T-helper 2 cell treated with Interferon-gamma antibody and Interleukin-4, amounts not matched to agents 5 μg/mL and 100 μg/mL, for 36 hours (primary cell): ENCODE results near the gene LBP.
"Not testable (repeated sequence)": the region's sequence is repeated elsewhere in the genome, so short reads cannot be mapped to it uniquely, and the experiment has no call there.

Experiments
- DNase-seq: peaks from one replicate; pipeline ENCODE4 v3.0.0; 2021; ENCODE audit warnings: low spot score
- H3K27ac Mint-ChIP-seq: one replicate; pipeline ENCODE4 v1.8.0; 2021; ENCODE audit warnings: mild to moderate bottlenecking, mixed read lengths
- H3K27me3 Mint-ChIP-seq: one replicate; pipeline ENCODE4 v1.8.0; 2021; ENCODE audit warnings: low read depth, mixed read lengths
- H3K36me3 Mint-ChIP-seq: one replicate; pipeline ENCODE4 v1.8.0; 2021; ENCODE audit warnings: low read depth, mixed read lengths
- H3K4me1 Mint-ChIP-seq: one replicate; pipeline ENCODE4 v1.8.0; 2021; ENCODE audit warnings: low read depth, mixed read lengths
- H3K4me3 Mint-ChIP-seq: one replicate; pipeline ENCODE4 v1.8.0; 2022; ENCODE audit warnings: mild to moderate bottlenecking, moderate library complexity, mixed read lengths
- H3K9me3 Mint-ChIP-seq: one replicate; pipeline ENCODE4 v1.8.0; 2021; ENCODE audit warnings: mixed read lengths

LBP gene

GRCh38 chr20:38407822-38408221 is 61.5 kb downstream of the LBP start:
- H3K27me3 Mint-ChIP-seq, H3K27ac Mint-ChIP-seq, H3K4me3 Mint-ChIP-seq, DNase-seq, H3K4me1 Mint-ChIP-seq, H3K9me3 Mint-ChIP-seq, H3K36me3 Mint-ChIP-seq: not testable (repeated sequence)

DNA sequence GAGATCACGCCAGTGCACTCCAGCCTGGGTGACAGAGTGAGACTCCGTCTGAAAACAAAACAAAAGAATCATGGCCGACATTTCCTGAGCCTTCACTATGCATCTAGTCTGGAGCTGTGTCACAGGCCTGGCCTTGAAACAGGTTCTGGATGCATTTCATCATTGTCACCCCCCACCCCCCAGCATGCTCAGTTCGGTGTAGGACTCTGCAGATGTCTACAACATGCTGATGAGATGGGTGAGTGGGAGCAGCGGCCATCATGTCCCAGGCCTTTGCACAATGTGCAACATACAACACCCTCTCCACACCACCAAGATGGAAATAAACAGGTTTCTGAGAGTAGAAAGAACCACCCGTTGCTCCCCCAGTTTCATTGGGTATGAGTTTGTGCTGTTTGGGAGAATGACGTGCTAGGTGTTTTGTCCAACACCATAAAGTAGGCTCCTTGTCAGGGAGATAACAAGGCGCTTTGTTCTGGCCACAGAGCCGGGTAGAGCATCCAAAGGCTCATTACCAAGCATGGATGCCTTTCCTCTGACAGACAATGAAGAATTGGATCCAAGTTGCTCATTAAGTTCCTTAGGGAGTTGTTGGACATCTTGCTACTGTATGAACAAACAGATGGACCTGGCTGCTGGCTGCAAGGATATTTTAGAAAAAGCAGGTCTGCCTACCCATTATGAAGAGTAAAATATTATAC is 66.7 kb downstream of the LBP start:
- Mint-ChIP-seq H3K4me1 (no peaks in the 10 kb centered on the region), H3K36me3 (peaks cover 28% of the 10 kb centered on the region), H3K4me3 (no peak overlapping the region), H3K9me3 (no peaks in the 10 kb centered on the region), H3K27me3 (no peaks in the 10 kb centered on the region), H3K27ac (no peak overlapping the region)
- no peak for DNase-seq

- H3K27ac Mint-ChIP-seq: no peak overlapping the region
- H3K4me1 Mint-ChIP-seq: no peaks in the 10 kb centered on the region
- no peak overlapping the region for H3K4me3 Mint-ChIP-seq
- peaks cover 44% of the 10 kb centered on the region for H3K36me3 Mint-ChIP-seq
- no peaks in the 10 kb centered on the region for H3K9me3 Mint-ChIP-seq
- DNase-seq: no peak
- no peaks in the 10 kb centered on the region for H3K27me3 Mint-ChIP-seq
These were observed 68.6 kb downstream of the LBP start for GRCh38 chr20:38414769-38415450.

DNA sequence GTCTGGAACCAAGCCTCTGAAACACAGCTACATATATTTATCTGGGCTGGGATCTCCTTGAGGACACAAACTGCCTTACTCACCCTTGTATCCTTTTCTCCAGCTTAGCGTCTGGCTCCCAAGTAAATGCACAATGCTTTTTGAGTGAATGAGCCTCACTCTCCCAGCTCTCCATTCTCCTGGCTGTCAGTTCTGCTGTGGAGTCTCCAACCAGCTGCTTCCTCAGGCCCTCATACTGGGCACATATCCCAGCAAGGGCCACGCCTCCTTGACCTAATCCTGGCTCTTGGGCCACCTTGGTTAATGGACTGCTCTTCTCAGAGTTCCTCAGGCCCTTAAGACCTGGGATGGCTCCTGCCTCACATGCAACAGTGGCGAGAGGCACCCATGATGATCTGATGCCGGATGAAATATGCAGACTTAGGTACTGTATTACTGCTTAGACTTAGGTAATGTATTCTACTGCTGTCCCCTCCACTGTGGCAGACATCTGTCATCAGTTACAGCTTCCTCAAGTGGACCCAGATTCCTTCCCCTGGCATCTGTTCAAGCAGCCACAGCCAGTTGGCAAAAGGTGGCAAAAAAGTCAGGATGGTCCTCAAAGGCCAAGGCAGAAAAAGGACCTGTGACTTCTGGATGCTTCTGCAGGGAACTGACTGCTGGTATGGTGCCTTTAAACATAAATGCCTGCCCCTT is 72.4 kb downstream of the LBP start:
- Mint-ChIP-seq H3K4me1 (peaks cover 2% of the 10 kb centered on the region), H3K4me3 (no peak overlapping the region), H3K36me3 (peaks cover 65% of the 10 kb centered on the region), H3K9me3 (no peaks in the 10 kb centered on the region), H3K27ac (no peak overlapping the region), H3K27me3 (no peaks in the 10 kb centered on the region)
- DNase-seq: no peak

DNA sequence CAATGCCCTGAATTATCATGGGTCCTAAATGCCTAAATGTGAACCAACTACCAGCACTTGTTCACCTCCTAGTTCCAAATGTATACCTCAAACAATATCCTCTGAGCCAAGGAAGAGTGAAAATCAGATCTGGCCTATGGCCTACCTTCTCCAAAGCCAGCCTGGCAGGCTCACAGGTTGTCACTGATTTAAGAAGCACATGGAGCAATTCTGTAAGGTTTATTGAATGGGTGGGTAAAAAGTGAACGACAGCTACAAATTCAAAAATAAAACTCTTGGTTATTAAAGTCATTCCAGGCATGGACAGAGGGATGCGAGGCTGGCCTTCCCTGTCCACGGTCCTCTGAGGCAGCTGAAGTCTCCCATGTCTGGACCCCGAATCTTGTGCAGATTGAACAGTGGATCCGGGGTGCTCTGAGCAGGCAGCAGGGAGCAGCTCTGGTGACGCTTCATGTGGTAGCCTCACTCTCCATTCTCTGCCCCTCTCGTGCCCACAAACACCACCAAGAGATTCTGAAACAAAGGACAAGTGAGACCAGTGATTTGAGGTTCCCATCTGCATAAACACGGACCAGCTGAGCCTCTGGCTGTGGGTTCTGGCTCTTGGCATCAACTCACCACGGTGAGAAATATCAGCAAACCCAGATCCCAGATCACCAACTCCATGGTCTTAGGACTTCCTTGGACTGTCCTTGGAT is 74.3 kb downstream of the LBP start:
- Mint-ChIP-seq H3K27me3 (no peaks in the 10 kb centered on the region), H3K36me3 (peaks cover 64% of the 10 kb centered on the region), H3K9me3 (no peaks in the 10 kb centered on the region), H3K4me1 (peaks cover 2% of the 10 kb centered on the region), H3K4me3 (no peak overlapping the region), H3K27ac (no peak overlapping the region)
- DNase-seq: no peak

GRCh38 chr20:38421915-38422314 is 75.6 kb downstream of the LBP start:
- no peak for DNase-seq
- Mint-ChIP-seq H3K4me1 (peaks cover 4% of the 10 kb centered on the region), H3K4me3 (no peak overlapping the region), H3K9me3 (no peaks in the 10 kb centered on the region), H3K27ac (no peak overlapping the region), H3K36me3 (peaks cover 66% of the 10 kb centered on the region), H3K27me3 (no peaks in the 10 kb centered on the region)

DNA sequence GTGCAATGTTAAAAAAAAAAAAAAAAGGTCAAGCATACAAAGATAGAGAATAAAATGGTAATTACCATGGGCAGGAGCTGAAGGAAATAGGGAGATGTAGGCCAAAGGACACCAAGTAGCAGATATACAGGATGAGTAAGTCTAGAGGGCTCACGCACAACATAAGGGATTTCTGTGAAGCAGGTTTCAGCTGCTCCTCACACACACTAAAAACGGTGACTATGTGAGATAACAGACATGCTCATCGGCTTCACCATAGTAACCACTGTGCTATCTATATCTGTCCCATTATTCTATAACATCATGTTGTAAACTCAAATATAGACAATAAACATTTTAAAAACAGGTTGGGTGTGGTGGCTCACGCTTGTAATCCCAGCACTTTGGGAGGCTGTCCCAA is 77.3 kb downstream of the LBP start:
- Mint-ChIP-seq H3K9me3 (no peaks in the 10 kb centered on the region), H3K27ac (peak overlapping the region; percentile 12), H3K36me3 (peaks cover 71% of the 10 kb centered on the region), H3K27me3 (no peaks in the 10 kb centered on the region), H3K4me1 (peaks cover 10% of the 10 kb centered on the region), H3K4me3 (no peak overlapping the region)
- DNase-seq: no peak

- Mint-ChIP-seq H3K27me3 (no peaks in the 10 kb centered on the region), H3K4me3 (no peak overlapping the region)
These were observed 78.1 kb downstream of the LBP start for GRCh38 chr20:38424401-38424800.

GRCh38 chr20:38426006-38426897 is 80.0 kb downstream of the LBP start:
- no peak for DNase-seq

More at GRCh38 chr20:38424401-38424800, 78.1 kb downstream of the LBP start:
- peaks cover 10% of the 10 kb centered on the region for H3K4me1 Mint-ChIP-seq
- peaks cover 73% of the 10 kb centered on the region for H3K36me3 Mint-ChIP-seq
- DNase-seq: no peak
- no peak overlapping the region for H3K27ac Mint-ChIP-seq
- H3K9me3 Mint-ChIP-seq: no peaks in the 10 kb centered on the region

More at GRCh38 chr20:38426006-38426897, 80.0 kb downstream of the LBP start:
- Mint-ChIP-seq H3K27ac (no peak overlapping the region), H3K36me3 (peaks cover 68% of the 10 kb centered on the region), H3K4me1 (peaks cover 17% of the 10 kb centered on the region), H3K4me3 (no peak overlapping the region), H3K9me3 (no peaks in the 10 kb centered on the region), H3K27me3 (no peaks in the 10 kb centered on the region)
